GM12875 (cell line): ENCODE data around the gene TRIM72.
"Not testable (repeated sequence)": the region's sequence is repeated elsewhere in the genome, so short reads cannot be mapped to it uniquely, and the experiment has no call there.

Experiments
- H3K4me3 ChIP-seq: one replicate; pipeline ENCODE4 v1.5.1; 2011; ENCODE audit warnings: low read depth, low read length, control low read depth
- TF ChIP-seq, protein P1 (sequence below): IDR thresholded peaks from 2 replicates; pipeline ENCODE4 v1.5.1; 2011; ENCODE audit warnings: low read depth, mild to moderate bottlenecking, control low read depth, inconsistent platforms, low read length, moderate library complexity, borderline replicate concordance; ENCODE audit not compliant: insufficient read depth

TRIM72 gene

GRCh38 chr16:31213877-31214707 lies at the start of gene TRIM72:
TSS of gene TRIM72 (plus strand) at chr16:31214119. CDS start at chr16:31214739, 620 bp downstream.
- TF ChIP-seq, protein P1, sequence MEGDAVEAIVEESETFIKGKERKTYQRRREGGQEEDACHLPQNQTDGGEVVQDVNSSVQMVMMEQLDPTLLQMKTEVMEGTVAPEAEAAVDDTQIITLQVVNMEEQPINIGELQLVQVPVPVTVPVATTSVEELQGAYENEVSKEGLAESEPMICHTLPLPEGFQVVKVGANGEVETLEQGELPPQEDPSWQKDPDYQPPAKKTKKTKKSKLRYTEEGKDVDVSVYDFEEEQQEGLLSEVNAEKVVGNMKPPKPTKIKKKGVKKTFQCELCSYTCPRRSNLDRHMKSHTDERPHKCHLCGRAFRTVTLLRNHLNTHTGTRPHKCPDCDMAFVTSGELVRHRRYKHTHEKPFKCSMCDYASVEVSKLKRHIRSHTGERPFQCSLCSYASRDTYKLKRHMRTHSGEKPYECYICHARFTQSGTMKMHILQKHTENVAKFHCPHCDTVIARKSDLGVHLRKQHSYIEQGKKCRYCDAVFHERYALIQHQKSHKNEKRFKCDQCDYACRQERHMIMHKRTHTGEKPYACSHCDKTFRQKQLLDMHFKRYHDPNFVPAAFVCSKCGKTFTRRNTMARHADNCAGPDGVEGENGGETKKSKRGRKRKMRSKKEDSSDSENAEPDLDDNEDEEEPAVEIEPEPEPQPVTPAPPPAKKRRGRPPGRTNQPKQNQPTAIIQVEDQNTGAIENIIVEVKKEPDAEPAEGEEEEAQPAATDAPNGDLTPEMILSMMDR: no peak
- H3K4me3 ChIP-seq: no peak within 1 kb of the TSS

DNA sequence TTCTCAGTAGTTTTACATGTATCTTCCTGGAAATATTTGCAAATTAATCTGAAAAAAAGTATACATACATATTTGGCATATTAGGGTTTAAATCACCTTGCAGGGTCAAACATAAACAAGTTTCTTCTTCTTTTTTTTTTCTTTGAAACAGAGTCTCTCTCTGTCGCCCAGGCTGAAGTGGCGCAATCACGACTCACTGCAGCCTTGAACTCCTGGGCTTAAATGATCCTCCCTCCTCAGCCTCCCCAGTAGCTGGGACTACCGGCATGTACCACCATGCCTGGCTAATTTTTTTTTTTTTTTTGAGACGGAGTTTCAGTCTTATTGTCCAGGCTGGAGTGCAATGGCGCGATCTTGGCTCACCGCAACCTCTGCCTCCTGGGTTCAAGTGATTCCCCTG lies 46.6 kb upstream of the TRIM72 start:
- TF ChIP-seq, protein P1: no peak
- H3K4me3 ChIP-seq: no peak overlapping the region

DNA sequence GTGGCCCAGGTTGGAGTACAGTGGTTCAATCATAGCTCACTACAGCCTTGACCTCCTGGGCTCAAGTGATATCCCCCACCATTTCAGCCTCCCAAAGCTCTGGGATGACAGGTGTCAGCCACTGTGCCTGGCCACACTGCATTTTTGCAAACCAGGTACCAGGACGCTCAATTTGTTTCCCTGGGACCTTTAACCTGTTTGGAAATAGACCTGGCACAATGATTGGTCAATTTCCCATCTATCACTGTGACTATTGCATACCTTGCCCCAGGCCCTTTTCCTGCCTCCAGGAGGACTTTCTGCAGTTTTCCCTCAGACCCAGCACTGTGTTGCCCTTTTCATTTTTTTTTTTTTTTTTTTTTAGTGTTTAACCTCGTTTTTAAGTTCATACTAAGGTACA lies 45.1 kb upstream of the TRIM72 start:
- no peak overlapping the region for H3K4me3 ChIP-seq
- TF ChIP-seq, protein P1: no peak

DNA sequence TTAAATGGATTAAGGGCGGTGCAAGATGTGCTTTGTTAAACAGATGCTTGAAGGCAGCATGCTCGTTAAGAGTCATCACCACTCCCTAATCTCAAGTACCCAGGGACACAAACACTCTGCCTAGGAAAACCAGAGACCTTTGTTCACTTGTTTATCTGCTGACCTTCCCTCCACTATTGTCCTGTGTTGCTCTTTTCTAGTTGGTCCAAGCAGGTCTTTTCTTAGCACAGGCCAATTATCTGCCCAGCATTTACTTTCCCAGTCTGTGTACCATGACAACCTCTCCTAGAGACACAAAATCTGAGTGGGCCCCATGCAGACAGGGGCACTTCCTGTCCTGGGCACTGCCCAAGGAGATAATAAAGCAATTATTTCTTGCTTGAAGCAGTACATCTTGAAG lies 43.9 kb upstream of the TRIM72 start:
- H3K4me3 ChIP-seq: not testable (repeated sequence)

DNA sequence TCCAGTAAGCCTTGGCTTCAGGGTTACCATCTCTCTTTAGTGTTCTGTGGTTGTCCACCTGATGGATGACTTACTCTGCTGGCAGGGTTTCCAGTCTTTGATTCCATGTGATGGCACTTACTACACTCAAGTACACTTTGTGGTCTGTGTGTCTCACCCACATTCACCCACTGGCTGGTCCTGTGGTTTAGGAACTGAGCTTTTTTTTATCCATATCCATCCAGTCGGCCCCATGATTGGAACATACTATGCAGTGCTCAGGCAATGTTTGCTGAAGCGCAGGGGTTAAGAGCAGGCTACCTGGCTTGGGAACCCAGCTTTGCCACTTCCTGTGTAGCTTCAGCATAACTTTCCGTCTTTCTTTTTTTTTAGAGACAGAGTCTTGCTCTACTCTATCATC lies 36.8 kb upstream of the TRIM72 start:
- TF ChIP-seq, protein P1: no peak

DNA sequence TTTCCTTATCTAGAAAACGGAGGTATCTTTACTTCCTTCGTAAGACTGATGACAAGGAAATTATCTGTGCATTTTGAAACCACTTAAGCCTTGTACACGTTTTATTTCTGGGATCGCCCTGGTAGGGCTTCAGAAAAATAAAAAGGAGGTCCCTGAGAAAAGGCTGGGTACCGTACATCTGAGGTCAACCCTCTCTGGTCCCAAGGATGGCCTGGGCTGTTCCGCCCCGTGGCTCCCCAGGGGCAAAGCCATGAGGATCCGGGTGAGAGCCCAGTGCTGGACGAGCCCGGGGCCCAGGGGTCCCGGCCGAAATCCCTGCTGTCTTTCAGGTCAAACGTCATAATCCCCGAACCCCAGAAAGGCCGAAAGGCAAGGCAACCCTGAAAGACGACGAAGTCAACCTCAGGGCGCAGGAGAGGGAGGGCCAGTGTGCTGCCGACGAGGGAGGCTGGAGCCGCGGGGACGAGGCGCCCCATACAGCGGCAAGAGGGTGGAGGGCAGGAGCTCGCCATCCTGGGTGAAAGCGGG lies 34.6 kb upstream of the TRIM72 start:
- TF ChIP-seq, protein P1: no peak
- H3K4me3 ChIP-seq: peak overlapping the region; percentile 73

More for the DNA sequence above, 36.8 kb upstream of the TRIM72 start:
- H3K4me3 ChIP-seq: no peak overlapping the region

DNA sequence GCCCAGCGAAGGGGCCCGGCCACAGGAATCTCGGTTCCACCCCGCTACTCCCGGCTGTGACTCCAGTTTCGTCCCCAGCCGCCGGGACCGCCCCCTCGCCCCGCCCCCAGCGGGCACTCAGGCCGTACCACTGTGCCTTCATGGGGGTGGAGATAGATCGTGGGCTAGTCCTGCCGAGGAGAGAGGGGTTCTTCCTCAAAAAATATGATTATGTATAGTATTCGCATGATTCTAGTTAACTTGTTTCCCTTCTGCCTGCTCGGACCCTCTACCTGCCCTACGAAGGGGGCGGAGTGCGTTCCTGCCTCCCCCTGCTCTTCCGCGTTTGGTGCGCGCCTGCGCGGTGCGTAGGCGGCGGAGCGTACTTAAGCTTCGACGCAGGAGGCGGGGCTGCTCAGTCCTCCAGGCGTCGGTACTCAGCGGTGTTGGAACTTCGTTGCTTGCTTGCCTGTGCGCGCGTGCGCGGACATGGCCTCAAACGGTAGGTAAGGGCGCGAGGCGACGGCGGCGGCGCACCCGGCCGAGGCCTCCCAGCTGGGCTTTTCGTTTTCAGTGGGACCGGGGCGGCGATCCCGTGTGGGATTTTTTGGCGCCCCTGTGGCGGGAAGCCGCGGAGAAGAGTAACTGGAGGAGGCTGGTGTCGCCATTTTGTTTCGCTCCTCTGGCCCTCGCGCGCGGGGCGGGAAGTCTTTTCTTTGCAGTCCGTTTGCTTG lies 34.0 kb upstream of the TRIM72 start, which contains the start of gene FUS:
Gene FUS, plus strand, starts transcription at position 393 of the 713 bp plus-strand sequence. Its CDS starts 76 bp downstream, at position 469.
- peak within 1 kb of the TSS; percentile 73 for H3K4me3 ChIP-seq
- TF ChIP-seq, protein P1: no peak
